H1 (cell line): ENCODE results near the gene TECPR2. TPM values are rescaled to one million over a fixed set of nuclear protein-coding genes. Genes with fewer than 3 reads are reported as not detected.

ENCODE experiments used
- BRCA1 ChIP-seq: IDR thresholded peaks from 2 replicates; pipeline ENCODE4 v1.6.1; 2012; ENCODE audit warnings: low read depth, low read length, improper control_type of control experiment
- NRF1 ChIP-seq: IDR thresholded peaks from 2 replicates; pipeline ENCODE4 v1.6.1; 2011; ENCODE audit warnings: mild to moderate bottlenecking, low read depth, low read length, improper control_type of control experiment
- RBBP5 ChIP-seq: IDR thresholded peaks from 2 replicates; pipeline ENCODE4 v1.7.1; 2012; ENCODE audit warnings: low read depth, mild to moderate bottlenecking, inconsistent platforms, low read length, moderate library complexity, borderline replicate concordance
- TEAD4 ChIP-seq: IDR thresholded peaks from 2 replicates; pipeline ENCODE4 v1.6.1; 2012; ENCODE audit warnings: low read depth, low read length, inconsistent platforms, mixed read lengths
- polyA plus RNA-seq, 7 experiments: library from polyadenylated mRNA; depleted of rRNA in 3 of 7; stranded (reverse) in 5 of 7; unstranded in 2 of 7; fragments of >200 nt in 5 of 7; fragments of 200-250 nt in 2 of 7; gene quantifications; 1 replicate in 5 of 7; 2 replicates in 1 of 7; 4 replicates in 1 of 7; pipeline versions ENCODE4 v1.2.1 to v1.2.3, GENCODE V29; 2011 to 2013; ENCODE audit warnings: missing spikeins in 2 of 7, mixed read lengths in 2 of 7
- total RNA-seq: library from RNA; stranded (reverse); fragmentation: NEBNext Ultra II Directional; extraction: Animal tissue kit (Norgen Biotek cat#: 25700); gene quantifications from 2 replicates; pipeline ENCODE4 v1.2.1, GENCODE V29; 2021
- TF ChIP-seq, protein P1 (sequence below): fragments of 300-600 bp; sonication (generic); IDR thresholded peaks from 2 replicates; pipeline ENCODE4 v1.7.1; 2012; ENCODE audit warnings: low read length, moderate library complexity, mild to moderate bottlenecking, inconsistent platforms; ENCODE audit not compliant: insufficient replicate concordance

The TECPR2 gene
- total and polyA plus RNA-seq, 2 of the 8 experiments (the other 6 are each of a cell fraction or from before 2014, with no cell fraction given), result 6.8 to 19.4 TPM

DNA sequence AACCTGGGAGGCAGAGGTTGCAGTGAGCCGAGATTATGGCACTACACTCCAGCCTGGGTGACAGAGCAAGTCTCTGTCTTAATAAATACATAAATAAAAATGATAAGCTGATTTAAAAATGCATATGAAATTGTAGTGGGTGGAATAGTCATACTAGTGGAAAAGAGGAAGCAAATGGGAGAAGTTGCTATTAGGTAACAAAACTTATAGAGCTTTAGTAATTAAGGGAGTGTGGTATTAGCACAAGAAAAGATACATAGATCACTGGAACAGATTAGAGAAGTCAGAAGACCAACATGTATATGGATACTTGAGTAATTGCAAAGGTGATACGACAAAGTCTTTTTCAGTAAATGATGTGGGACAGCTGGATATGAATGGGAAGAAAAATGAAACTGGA is 26.5 kb downstream of the TECPR2 start (continued):
- TF ChIP-seq BRCA1, result no peak
- TF ChIP-seq, protein P1, sequence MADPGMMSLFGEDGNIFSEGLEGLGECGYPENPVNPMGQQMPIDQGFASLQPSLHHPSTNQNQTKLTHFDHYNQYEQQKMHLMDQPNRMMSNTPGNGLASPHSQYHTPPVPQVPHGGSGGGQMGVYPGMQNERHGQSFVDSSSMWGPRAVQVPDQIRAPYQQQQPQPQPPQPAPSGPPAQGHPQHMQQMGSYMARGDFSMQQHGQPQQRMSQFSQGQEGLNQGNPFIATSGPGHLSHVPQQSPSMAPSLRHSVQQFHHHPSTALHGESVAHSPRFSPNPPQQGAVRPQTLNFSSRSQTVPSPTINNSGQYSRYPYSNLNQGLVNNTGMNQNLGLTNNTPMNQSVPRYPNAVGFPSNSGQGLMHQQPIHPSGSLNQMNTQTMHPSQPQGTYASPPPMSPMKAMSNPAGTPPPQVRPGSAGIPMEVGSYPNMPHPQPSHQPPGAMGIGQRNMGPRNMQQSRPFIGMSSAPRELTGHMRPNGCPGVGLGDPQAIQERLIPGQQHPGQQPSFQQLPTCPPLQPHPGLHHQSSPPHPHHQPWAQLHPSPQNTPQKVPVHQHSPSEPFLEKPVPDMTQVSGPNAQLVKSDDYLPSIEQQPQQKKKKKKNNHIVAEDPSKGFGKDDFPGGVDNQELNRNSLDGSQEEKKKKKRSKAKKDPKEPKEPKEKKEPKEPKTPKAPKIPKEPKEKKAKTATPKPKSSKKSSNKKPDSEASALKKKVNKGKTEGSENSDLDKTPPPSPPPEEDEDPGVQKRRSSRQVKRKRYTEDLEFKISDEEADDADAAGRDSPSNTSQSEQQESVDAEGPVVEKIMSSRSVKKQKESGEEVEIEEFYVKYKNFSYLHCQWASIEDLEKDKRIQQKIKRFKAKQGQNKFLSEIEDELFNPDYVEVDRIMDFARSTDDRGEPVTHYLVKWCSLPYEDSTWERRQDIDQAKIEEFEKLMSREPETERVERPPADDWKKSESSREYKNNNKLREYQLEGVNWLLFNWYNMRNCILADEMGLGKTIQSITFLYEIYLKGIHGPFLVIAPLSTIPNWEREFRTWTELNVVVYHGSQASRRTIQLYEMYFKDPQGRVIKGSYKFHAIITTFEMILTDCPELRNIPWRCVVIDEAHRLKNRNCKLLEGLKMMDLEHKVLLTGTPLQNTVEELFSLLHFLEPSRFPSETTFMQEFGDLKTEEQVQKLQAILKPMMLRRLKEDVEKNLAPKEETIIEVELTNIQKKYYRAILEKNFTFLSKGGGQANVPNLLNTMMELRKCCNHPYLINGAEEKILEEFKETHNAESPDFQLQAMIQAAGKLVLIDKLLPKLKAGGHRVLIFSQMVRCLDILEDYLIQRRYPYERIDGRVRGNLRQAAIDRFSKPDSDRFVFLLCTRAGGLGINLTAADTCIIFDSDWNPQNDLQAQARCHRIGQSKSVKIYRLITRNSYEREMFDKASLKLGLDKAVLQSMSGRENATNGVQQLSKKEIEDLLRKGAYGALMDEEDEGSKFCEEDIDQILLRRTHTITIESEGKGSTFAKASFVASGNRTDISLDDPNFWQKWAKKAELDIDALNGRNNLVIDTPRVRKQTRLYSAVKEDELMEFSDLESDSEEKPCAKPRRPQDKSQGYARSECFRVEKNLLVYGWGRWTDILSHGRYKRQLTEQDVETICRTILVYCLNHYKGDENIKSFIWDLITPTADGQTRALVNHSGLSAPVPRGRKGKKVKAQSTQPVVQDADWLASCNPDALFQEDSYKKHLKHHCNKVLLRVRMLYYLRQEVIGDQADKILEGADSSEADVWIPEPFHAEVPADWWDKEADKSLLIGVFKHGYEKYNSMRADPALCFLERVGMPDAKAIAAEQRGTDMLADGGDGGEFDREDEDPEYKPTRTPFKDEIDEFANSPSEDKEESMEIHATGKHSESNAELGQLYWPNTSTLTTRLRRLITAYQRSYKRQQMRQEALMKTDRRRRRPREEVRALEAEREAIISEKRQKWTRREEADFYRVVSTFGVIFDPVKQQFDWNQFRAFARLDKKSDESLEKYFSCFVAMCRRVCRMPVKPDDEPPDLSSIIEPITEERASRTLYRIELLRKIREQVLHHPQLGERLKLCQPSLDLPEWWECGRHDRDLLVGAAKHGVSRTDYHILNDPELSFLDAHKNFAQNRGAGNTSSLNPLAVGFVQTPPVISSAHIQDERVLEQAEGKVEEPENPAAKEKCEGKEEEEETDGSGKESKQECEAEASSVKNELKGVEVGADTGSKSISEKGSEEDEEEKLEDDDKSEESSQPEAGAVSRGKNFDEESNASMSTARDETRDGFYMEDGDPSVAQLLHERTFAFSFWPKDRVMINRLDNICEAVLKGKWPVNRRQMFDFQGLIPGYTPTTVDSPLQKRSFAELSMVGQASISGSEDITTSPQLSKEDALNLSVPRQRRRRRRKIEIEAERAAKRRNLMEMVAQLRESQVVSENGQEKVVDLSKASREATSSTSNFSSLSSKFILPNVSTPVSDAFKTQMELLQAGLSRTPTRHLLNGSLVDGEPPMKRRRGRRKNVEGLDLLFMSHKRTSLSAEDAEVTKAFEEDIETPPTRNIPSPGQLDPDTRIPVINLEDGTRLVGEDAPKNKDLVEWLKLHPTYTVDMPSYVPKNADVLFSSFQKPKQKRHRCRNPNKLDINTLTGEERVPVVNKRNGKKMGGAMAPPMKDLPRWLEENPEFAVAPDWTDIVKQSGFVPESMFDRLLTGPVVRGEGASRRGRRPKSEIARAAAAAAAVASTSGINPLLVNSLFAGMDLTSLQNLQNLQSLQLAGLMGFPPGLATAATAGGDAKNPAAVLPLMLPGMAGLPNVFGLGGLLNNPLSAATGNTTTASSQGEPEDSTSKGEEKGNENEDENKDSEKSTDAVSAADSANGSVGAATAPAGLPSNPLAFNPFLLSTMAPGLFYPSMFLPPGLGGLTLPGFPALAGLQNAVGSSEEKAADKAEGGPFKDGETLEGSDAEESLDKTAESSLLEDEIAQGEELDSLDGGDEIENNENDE, result no peak
- TF ChIP-seq NRF1, result no peak
- TF ChIP-seq TEAD4, result no peak
- TF ChIP-seq RBBP5, result no peak
